ENCODE data around the gene REXO1.

DNA sequence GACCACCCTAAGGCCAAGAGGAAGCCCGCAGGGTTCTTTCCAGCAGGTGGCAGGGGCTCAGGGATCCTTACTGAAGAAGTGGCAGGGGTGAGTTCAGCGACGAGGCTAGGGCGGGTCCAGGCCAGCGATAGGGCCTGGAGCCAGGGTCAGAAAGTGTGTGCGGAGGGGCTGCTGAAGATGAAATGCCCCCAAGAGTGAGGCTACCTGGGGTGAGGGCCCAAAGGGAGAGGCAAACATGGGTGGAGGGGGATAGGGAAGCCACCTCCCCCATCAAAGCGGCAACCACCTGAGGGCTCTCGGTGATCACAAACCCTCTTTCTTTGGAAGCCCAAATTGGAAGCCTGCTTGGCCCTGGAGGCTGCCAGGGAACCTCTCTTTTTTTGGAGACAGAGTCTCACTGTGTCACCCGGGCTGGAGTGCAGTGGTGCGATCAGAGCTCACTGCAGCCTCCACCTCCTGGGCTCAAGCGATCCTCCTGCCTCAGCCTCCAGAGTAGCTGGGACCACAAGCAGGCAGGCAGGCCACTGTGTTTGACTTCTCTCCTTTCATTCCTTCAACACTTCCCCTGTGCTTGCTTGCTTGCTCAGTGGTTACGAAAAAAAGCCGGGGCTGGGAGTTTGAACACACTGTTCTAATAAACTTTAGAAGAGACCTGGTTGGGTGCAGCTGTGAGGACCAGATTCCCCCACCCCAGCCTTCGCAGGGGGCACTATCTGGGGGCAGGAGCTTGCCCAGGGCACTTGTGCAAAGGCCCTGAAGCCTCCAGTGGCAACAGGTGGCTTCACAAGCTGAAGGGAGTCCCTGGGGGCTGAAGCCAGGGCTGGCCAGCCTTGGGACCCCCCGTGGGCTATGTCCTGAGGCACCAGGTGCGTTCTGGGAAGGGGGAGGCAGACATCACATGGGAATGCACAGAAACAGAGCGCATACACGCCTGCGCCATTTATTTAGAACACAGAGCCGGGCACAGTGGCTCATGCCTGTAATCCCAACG lies 34.8 kb downstream of the REXO1 start:
- no peak for TF ChIP-seq POLR2AphosphoS5 (IDR thresholded peaks at IDR 0.05; ENCODE audit: low read depth, low read length)
- TF ChIP-seq TAF1 (IDR thresholded peaks at IDR 0.05; ENCODE audit: low read depth, low read length), result no peak
- no peak for TF ChIP-seq POLR2A (IDR thresholded peaks at IDR 0.05; ENCODE audit: low read depth, low read length)

Data from GM12891 (cell line).